ENCODE results near the gene LTA4H.
"Not testable (repeated sequence)": the region's sequence is repeated elsewhere in the genome, so short reads cannot be mapped to it uniquely, and the experiment has no call there.

The LTA4H gene

GRCh38 chr12:95988506-95989275 is 46.7 kb downstream of the LTA4H start:
- no peak for DNase-seq

GRCh38 chr12:95986635-95987570 is 48.5 kb downstream of the LTA4H start:
- DNase-seq, result no peak

DNA sequence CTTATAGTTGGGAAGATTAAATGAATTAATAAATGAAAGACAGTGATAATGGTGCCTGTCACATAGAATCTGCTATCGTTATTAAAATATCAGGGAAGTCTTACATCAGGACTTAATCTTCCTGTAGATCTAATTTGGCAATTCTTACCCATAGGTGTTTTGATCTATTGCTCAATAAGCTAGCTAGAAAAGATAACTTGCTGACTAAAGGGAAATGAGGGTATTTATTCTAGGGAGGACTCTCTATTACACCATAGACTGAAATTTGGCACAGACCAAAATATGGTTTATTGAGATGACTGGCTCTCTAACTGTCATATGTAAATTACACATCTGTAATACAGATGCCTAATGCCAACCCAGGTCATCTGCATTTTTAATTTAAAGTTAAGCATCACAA is 50.7 kb downstream of the LTA4H start:
- no peak for DNase-seq

- DNase-seq, result no peak
These were observed 52.8 kb downstream of the LTA4H start for GRCh38 chr12:95982602-95983001.

GRCh38 chr12:95980437-95980836 is 55.0 kb downstream of the LTA4H start:
- no peak for DNase-seq

- no peak for DNase-seq
These were observed 56.6 kb downstream of the LTA4H start for GRCh38 chr12:95978774-95979173.

- no peak for DNase-seq
These were observed 57.0 kb downstream of the LTA4H start for GRCh38 chr12:95978351-95978750.

GRCh38 chr12:95977764-95978305 is 57.6 kb downstream of the LTA4H start:
- no peak for DNase-seq

DNA sequence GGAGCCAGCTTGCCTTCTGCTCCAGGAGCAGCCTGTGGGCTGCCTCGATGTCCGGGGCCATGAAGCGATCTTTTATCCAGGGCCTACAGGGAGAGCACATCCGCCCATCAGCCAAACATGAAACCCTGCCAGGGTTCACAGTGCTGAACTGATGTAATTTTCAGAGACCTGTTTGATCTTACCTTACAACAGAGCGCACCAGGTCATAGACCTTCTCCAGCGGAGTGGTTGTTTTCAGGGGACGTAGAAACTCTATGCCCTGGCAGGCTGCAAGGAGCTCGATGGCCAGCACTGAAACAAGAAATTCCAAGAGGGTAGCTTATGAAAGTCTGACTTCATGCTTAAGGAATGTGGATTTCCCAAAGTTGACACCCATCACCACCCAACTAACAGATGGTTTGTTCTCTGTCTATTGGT is 59.0 kb downstream of the LTA4H start:
- no peak for DNase-seq

DNA sequence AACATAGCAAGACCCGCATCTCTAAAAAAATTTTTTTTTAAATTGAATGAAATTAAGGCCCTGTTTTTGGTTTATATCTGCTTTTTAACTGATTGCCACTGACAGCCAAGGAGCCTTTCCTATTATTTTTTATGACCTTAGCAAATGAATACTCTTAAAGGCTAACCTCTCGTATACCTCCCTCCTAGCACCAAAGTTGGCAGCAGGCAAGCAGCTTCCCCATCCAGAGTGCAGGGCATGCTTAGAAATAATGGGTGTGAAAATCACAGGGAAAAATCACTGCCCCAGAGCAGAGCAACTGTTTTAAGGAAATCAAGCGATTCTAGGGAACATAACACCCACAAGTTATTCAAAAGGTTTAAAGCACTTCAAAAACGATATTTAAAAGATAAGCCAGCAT is 59.9 kb downstream of the LTA4H start:
- DNase-seq, result no peak

DNA sequence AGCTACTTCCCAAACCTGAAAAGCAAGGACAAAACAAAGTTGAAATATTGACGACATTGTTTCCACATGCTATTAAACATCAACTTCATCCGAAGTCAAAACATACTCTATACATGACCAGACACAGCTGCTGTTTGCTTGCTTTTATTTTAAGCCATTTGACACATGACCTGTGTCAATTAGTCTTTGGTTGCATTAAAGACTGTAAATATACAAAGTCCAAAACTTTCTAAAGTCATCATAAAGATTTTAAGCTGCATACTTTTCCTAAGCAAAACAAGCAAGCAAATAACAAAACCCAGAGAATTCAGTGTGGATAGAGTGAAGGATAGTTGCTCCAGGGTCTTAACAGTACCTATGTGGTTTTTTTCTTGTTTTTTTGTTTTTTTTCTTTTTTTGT is 61.0 kb downstream of the LTA4H start:
- DNase-seq, result no peak

DNA sequence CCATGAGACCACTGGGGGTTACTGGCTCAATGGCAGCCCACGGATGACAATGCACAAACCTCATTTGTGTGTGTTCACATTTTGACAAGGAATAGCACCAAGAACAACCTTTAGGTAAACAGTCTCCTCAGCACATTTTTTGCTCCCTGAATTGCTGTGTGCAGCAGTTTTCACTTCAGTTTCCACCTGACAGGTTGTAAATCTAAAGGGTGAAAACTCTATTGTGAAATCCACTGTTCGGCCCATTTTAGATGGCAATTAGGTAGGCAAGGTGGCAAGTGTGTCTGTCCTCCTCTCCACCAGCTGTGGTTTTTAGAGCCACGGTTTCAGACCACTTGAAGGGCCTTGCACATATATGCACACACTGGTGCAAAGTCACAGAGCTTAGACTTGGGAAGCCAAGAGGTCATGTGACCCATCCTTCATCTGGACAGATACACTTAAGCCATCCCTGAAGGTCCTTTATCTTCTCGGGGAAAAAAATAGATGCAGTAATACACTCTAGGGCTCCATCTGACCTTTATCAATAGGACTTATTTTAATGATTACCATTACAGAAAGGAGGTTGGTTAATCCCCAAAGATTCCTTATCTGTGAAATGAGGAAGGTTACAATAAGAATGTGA is 62.4 kb downstream of the LTA4H start:
- no peak for DNase-seq

- no peak for DNase-seq
These were observed 64.5 kb downstream of the LTA4H start for GRCh38 chr12:95970905-95971304.

DNA sequence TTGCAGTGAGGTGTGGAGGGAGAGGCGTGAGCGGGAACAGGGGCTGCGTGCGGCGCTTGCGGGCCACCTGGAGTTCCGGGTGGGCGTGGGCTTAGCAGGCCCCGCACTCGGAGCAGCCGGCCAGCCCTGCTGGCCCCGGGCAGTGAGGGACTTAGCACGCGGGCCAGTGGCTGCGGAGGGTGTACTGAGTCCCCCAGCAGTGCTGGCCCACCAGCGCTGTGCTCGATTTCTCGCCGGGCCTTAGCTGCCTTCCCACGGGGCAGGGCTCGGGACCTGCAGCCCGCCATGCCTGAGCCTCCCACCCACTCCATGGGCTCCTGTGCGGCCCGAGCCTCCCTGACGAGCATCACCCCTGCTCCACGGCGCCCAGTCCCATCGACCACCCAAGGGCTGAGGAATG is 66.3 kb downstream of the LTA4H start:
- DNase-seq, result not testable (repeated sequence)

DNA sequence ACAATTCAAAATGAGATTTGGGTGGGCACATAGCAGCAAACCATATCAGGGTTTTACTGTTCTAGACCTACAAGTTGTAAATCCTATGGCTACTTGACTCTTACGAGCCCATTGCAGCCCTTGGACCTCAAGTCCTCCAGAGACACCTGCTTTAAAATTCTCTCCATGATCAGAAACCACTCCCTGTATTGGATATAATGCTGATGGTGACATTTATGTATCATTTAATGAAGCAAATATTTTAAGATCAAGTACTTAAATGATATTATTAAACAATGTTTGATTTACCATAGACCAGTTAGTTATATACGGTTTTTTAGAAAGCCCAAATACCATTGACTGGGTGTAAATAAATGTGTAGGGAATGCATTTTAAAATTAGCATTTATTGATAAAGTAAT is 68.1 kb downstream of the LTA4H start:
- no peak for DNase-seq

DNA sequence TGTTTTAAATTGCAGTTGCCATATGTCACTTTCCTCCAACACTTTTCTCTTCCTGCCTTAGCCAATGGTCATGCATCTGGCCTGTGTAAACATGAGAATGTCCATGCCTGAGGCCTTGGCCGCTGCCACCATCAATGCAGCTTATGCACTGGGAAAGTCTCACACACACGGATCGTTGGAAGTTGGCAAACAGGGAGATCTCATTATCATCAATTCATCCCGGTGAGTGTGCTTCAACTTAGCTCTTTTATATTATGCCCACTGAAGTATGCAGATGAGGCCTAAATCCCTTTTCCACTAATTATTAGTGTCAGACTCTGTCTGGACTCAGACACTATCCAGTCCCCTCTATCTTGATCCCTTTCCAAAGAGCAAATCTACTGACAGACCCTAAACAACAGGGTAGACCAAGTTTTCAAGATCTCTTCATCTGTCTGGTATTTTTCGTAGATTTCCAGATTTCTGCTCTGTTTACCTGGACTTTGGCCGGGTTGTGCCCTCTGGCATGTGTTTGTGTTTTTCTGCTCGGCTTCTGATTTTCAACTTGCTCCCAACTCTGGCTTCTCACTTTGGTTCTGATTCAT is 69.0 kb downstream of the LTA4H start:
- no peak for DNase-seq

DNA sequence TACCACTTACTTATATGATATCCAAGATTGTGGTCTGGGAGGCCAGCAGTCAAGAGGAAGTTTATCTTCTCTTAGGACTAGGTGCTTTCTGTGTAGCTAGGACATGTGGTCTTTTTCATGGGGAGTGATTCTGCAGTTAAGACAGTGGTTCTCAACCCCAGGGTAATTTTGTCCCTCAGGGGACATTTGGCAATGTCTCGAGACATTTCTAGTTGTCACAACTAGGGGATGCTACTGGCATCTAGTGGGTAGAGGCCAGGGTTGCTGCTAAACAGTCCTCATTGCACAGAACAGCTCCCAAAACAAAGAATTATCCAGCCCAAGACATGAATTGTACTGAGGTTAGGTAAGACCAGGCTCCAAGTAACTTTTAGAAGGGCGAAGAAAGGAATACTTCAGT is 72.3 kb downstream of the LTA4H start:
- DNase-seq, result no peak

- no peak for DNase-seq
These were observed 73.2 kb downstream of the LTA4H start for GRCh38 chr12:95962222-95962621.

GRCh38 chr12:95960241-95960640 is 75.1 kb downstream of the LTA4H start:
- no peak for DNase-seq

DNA sequence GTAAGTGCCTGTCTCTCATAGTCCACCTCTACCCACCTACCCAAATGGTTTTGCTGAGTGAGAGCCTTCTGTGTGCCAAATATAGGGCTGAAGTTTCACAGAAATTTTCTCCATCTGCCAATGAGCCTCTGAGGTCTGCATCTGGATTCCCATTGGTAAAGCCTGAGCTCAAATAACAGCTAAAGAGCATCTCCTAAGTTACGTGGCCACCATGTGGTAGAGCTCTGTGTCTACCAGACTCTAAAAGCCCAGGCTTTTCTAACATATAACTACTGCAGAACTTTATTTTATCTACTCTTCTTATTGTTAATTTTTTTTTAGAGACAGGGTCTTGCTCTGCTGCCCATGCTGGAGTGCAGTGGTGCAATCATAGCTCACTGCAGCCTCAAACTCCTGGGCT is 76.3 kb downstream of the LTA4H start:
- no peak for DNase-seq

- DNase-seq, result no peak
These were observed 78.7 kb downstream of the LTA4H start for GRCh38 chr12:95956557-95957145.

DNA sequence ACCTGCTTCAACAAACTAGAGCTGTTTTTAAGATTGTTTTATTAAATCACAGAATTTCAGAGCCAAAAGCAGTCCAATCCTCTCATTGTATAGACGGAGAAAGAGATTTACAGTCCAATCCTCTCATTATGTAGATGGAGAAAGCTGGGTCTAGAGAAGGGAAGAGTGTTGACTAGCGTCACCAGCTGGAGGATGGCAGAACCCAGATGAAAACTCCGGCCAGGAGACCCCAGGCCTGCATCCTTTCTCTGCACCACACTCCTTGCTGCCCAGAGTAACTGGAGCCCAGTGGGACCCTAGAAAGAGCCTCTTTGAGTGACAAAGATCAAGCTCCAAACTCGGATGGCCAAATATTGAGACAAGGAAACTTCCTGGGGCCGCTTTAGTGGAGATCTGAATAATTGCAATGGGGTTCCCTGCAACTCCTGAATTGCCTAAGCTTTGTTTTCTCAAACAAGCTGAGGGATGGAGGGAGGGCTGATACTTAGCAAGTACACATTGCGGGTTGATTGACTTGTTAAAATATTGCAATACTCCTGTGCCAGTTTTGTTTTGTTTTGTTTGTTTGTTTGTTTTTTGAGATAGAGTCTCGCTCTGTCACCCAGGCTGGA is 79.7 kb downstream of the LTA4H start:
- DNase-seq, result no peak

Measured in NCI-H774 (cell line).